Amniotic stem cell (primary cell): ENCODE measurements around the gene SMIM14.
A peak's percentile ranks its signal among the peaks of the same experiment; 100 is the strongest.
"Not testable (repeated sequence)": the region's sequence is repeated elsewhere in the genome, so short reads cannot be mapped to it uniquely, and the experiment has no call there.

Source experiments
- DNase-seq: peaks from one replicate; lab custom pipeline; 2025; lab: John Stamatoyannopoulos, UW

SMIM14 gene

GRCh38 chr4:39642885-39643552, 4.4 kb upstream of the SMIM14 start:
- DNase-seq, result no peak

GRCh38 chr4:39641451-39641850, 2.8 kb upstream of the SMIM14 start:
- DNase-seq, result no peak

- DNase-seq, result peak; percentile 48
Measured at GRCh38 chr4:39637586-39638353, 895 bp downstream of the SMIM14 start.

GRCh38 chr4:39637221-39637585, 1.5 kb downstream of the SMIM14 start:
- DNase-seq, result no peak

- no peak for DNase-seq
Measured at GRCh38 chr4:39636531-39637184, 2.0 kb downstream of the SMIM14 start.

- DNase-seq, result no peak
Measured at GRCh38 chr4:39635023-39635422, 3.6 kb downstream of the SMIM14 start.

GRCh38 chr4:39631700-39632079, 7.0 kb downstream of the SMIM14 start:
- DNase-seq, result no peak

GRCh38 chr4:39627413-39627812, 11.3 kb downstream of the SMIM14 start:
- no peak for DNase-seq

GRCh38 chr4:39626913-39627312, 11.8 kb downstream of the SMIM14 start:
- DNase-seq, result no peak

- no peak for DNase-seq
Measured at GRCh38 chr4:39626261-39626660, 12.4 kb downstream of the SMIM14 start.

- DNase-seq, result peak; percentile 45
Measured at GRCh38 chr4:39621582-39621981, 17.1 kb downstream of the SMIM14 start.

GRCh38 chr4:39620551-39621313, 17.9 kb downstream of the SMIM14 start:
- no peak for DNase-seq

GRCh38 chr4:39617534-39617933, 21.1 kb downstream of the SMIM14 start:
- no peak for DNase-seq

GRCh38 chr4:39616651-39617050, 22.0 kb downstream of the SMIM14 start:
- DNase-seq, result no peak

- not testable (repeated sequence) for DNase-seq
Measured at GRCh38 chr4:39616112-39616511, 22.6 kb downstream of the SMIM14 start.

- peak; percentile 59 for DNase-seq
Measured at GRCh38 chr4:39614487-39615162, 24.0 kb downstream of the SMIM14 start.

- DNase-seq, result no peak
Measured at GRCh38 chr4:39613093-39613656, 25.5 kb downstream of the SMIM14 start.

GRCh38 chr4:39609454-39609931, 29.2 kb downstream of the SMIM14 start:
- DNase-seq, result no peak

GRCh38 chr4:39608451-39608850, 30.2 kb downstream of the SMIM14 start:
- DNase-seq, result no peak

GRCh38 chr4:39606747-39607146, 31.9 kb downstream of the SMIM14 start:
- no peak for DNase-seq

- DNase-seq, result no peak
Measured at GRCh38 chr4:39597695-39598381, 40.8 kb downstream of the SMIM14 start.
